SH-SY5Y (cell line): ENCODE measurements around the gene SEMA3C.

Source experiments
- GATA2 ChIP-seq: IDR thresholded peaks from 2 replicates; pipeline ENCODE4 v1.6.1; 2011; ENCODE audit warnings: mild to moderate bottlenecking, low read depth, low read length
- GATA3 ChIP-seq: IDR thresholded peaks from 2 replicates; pipeline ENCODE4 v1.6.1; 2011; ENCODE audit warnings: low read depth, mild to moderate bottlenecking, low read length, moderate library complexity

GRCh38 chr7:80802527-80802926 lies 116.3 kb downstream of the SEMA3C start:
- no peak for TF ChIP-seq GATA2
- TF ChIP-seq GATA3: no peak
